BLaER1 treated with 17β-estradiol and CSF1 and Interleukin-3, amounts not matched to agents 10 nM and 100 nM (cell line): ENCODE results near the gene PTS.

Experiments used
- H3K27ac ChIP-seq, 11 experiments: shearing (Covaris generic); formaldehyde crosslinking; 2 replicates each; pipeline ENCODE4 v1.8.1; 2022
- H3K27me3 ChIP-seq, 11 experiments: shearing (Covaris generic); formaldehyde crosslinking; 2 replicates each; pipeline ENCODE4 v1.8.1; 2022
- H3K36me3 ChIP-seq, 11 experiments: shearing (Covaris generic); formaldehyde crosslinking; 2 replicates each; pipeline ENCODE4 v1.8.1; 2022
- H3K4me1 ChIP-seq, 10 experiments: shearing (Covaris generic); formaldehyde crosslinking; 2 replicates each; pipeline ENCODE4 v1.8.1; 2022
- H3K4me2 ChIP-seq, 11 experiments: shearing (Covaris generic); formaldehyde crosslinking; 2 replicates each; pipeline ENCODE4 v1.8.1; 2022
- H3K4me3 ChIP-seq, 10 experiments: shearing (Covaris generic); formaldehyde crosslinking; 2 replicates each; pipeline ENCODE4 v1.8.1; 2022
- H3K9ac ChIP-seq, 11 experiments: shearing (Covaris generic); formaldehyde crosslinking; 2 replicates each; pipeline ENCODE4 v1.8.1; 2022
- H3K9me3 ChIP-seq, 11 experiments: shearing (Covaris generic); formaldehyde crosslinking; replicated peaks in 1 of 11; 2 replicates each; pipeline ENCODE4 v1.8.1; 2022
- H4K20me1 ChIP-seq, 11 experiments: shearing (Covaris generic); formaldehyde crosslinking; 2 replicates each; pipeline ENCODE4 v1.8.1; 2022
- Cebpa-rat ChIP-seq, 11 experiments: shearing (Covaris generic); IDR thresholded peaks; 2 replicates each; pipeline ENCODE4 v1.8.1; 2022

Gene PTS

DNA sequence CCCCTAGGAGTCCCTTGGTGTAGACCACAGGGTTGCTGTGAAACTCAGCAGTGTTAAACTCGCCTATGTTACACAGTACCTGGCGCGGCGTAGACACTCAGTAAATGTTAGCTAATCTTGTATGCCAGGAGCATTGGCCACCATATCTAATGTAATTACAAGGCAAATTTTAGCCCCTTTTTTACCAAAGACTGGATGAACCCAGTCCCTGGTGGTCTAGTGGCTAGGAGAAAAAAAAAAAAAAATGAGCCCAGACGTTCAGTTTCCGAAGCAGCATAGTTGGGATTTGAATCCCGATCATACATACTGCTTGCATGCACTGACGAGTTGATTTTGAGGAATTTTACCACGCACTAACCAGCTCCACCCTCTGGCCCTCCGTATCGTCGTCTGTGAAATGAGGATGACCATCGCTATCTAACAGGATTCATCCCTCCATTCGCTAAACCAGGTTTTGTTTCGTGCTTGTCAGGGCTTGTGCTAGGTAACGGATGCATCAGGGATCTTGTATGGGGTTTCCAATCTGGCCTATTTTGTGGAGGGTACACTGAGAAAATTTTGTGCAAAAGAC, 688 bp downstream of the PTS start:
- Histone ChIP-seq H4K20me1 (peaks cover 0 to 36% (median 0%) of the 10 kb centered on the region in 11 experiments; a peak in 6 of 22 replicates), H3K27ac (peak overlapping the region; percentile 82 to 92 (median 90)), H3K27me3 (no peaks in the 10 kb centered on the region), H3K9me3 (no peaks in the 10 kb centered on the region), H3K4me1 (peaks cover 14 to 17% (median 15%) of the 10 kb centered on the region in 10 experiments), H3K4me3 (peak overlapping the region; percentile 67 to 89 (median 82)), H3K9ac (peak overlapping the region; percentile 86 to 91 (median 88)), H3K4me2 (peak overlapping the region; percentile 90 to 98 (median 96)), H3K36me3 (peaks cover 29 to 39% (median 33%) of the 10 kb centered on the region in 11 experiments)
- no peak for TF ChIP-seq Cebpa-rat (IDR thresholded peaks at IDR 0.05)

DNA sequence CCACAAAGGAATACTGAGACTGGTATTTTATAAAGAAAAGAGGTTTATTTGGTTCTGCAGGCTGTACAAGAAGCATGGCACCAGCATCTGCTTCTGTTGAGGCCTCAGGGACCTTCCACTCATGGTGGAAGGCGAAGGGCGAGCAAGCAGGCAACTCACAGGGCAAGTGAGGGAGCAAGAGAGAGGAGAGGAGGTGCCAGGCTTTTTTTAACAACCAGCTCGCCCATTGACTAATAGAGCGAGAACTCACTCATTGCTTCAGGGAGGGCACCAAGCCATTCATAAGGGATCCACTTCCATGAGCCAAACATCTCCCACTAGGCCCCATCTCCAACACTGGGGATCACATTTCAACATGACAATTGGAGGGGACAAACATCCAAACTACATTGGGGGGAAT, 1.2 kb downstream of the PTS start:
- peak overlapping the region; percentile 67 to 89 (median 82) for H3K4me3 ChIP-seq
- H3K36me3 ChIP-seq: peaks cover 29 to 45% (median 38%) of the 10 kb centered on the region in 11 experiments
- H3K27me3 ChIP-seq: no peaks in the 10 kb centered on the region
- peak overlapping the region; percentile 90 to 98 (median 96) for H3K4me2 ChIP-seq
- TF ChIP-seq Cebpa-rat (IDR thresholded peaks at IDR 0.05): no peak
- peak overlapping the region in 2 of 11 experiments; percentile 89 to 92; a peak in 1 of 22 replicates for H3K27ac ChIP-seq
- H3K4me1 ChIP-seq: peaks cover 14 to 17% (median 15%) of the 10 kb centered on the region in 10 experiments
- peaks cover 0 to 36% (median 0%) of the 10 kb centered on the region in 11 experiments; a peak in 6 of 22 replicates for H4K20me1 ChIP-seq
- H3K9ac ChIP-seq: peak overlapping the region; percentile 86 to 91 (median 88)
- H3K9me3 ChIP-seq: no peaks in the 10 kb centered on the region

DNA sequence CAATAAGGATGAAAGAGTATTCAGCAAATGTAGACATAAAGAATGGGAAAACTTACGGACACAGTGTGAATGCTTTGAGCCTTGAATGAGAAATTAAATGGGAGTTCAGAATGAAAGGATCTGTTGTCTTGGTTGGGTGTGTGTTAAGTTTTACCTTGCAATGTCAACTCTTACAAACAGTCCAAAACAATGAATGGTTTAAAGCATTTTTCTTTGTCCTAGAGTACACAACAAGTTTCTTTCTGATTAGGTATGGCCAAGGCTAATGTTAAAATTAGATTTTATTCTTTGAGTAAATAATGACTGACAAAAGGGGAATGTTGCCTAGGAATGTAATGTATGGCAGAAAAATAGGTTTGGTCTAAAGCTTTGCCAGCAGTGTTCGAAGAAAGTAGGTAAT, 2.5 kb downstream of the PTS start:
- H3K4me3 ChIP-seq: no peak overlapping the region
- no peak overlapping the region for H3K9ac ChIP-seq
- H3K9me3 ChIP-seq: no peaks in the 10 kb centered on the region
- no peak for TF ChIP-seq Cebpa-rat (IDR thresholded peaks at IDR 0.05)
- no peak overlapping the region for H3K27ac ChIP-seq
- peak overlapping the region in 1 of 11 experiments; percentile 90; a peak in 2 of 22 replicates for H3K4me2 ChIP-seq
- no peaks in the 10 kb centered on the region for H3K27me3 ChIP-seq
- peaks cover 14 to 17% (median 15%) of the 10 kb centered on the region in 10 experiments for H3K4me1 ChIP-seq
- H4K20me1 ChIP-seq: peaks cover 0 to 36% (median 0%) of the 10 kb centered on the region in 11 experiments; a peak in 6 of 22 replicates
- H3K36me3 ChIP-seq: peaks cover 32 to 57% (median 50%) of the 10 kb centered on the region in 11 experiments

GRCh38 chr11:112229159-112229558, 2.9 kb downstream of the PTS start:
- H4K20me1 ChIP-seq: peaks cover 0 to 36% (median 0%) of the 10 kb centered on the region in 11 experiments; a peak in 6 of 22 replicates
- H3K9me3 ChIP-seq: no peaks in the 10 kb centered on the region
- H3K4me2 ChIP-seq: no peak overlapping the region
- peaks cover 14 to 17% (median 15%) of the 10 kb centered on the region in 10 experiments for H3K4me1 ChIP-seq
- H3K36me3 ChIP-seq: peaks cover 36 to 62% (median 54%) of the 10 kb centered on the region in 11 experiments
- no peak overlapping the region for H3K9ac ChIP-seq
- H3K4me3 ChIP-seq: no peak overlapping the region
- no peaks in the 10 kb centered on the region for H3K27me3 ChIP-seq
- no peak for TF ChIP-seq Cebpa-rat (IDR thresholded peaks at IDR 0.05)
- H3K27ac ChIP-seq: no peak overlapping the region

DNA sequence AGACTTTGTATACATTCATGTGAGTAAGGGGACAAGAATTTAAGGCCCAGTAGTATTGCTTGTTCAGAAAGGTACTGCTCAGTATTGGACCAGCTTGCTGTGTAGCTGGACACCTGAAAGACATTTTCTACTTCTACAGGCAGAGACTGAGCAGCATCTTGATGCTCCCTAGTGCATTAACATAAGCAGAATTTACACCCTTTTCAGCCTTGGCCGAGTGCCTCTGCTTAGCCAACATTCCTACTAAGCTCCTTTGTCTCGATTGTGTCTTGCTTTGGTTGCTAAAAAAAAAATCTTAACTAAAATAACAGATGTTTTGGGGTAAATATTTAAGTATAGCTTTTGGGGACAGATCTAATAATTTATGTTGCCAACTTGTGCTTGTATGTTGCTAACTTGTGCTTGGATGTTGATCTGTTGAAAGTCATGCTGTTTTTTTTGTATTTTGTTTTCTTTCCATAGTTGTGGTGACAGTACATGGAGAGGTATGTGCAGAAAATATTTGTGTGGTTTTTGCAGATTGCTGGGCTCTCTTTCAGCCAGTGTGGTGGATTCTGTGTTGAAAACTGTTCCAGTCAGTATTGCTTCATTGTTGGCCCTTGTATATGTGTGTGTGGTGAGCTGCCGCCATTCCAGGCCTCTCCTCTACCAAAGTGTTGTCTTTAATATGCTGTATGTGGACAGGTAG, 3.7 kb downstream of the PTS start:
- no peak for TF ChIP-seq Cebpa-rat (IDR thresholded peaks at IDR 0.05)
- peaks cover 14 to 17% (median 15%) of the 10 kb centered on the region in 10 experiments for H3K4me1 ChIP-seq
- no peak overlapping the region for H3K9ac ChIP-seq
- peaks cover 0 to 36% (median 0%) of the 10 kb centered on the region in 11 experiments; a peak in 6 of 22 replicates for H4K20me1 ChIP-seq
- no peak overlapping the region for H3K27ac ChIP-seq
- no peak overlapping the region for H3K4me2 ChIP-seq
- no peaks in the 10 kb centered on the region for H3K9me3 ChIP-seq
- H3K27me3 ChIP-seq: no peaks in the 10 kb centered on the region
- peaks cover 42 to 69% (median 59%) of the 10 kb centered on the region in 11 experiments for H3K36me3 ChIP-seq
- no peak overlapping the region for H3K4me3 ChIP-seq

- no peaks in the 10 kb centered on the region for H3K9me3 ChIP-seq
- peaks cover 0 to 38% (median 0%) of the 10 kb centered on the region in 11 experiments; a peak in 6 of 22 replicates for H4K20me1 ChIP-seq
- no peak for TF ChIP-seq Cebpa-rat (IDR thresholded peaks at IDR 0.05)
- H3K36me3 ChIP-seq: peaks cover 62 to 87% (median 80%) of the 10 kb centered on the region in 11 experiments
- H3K4me1 ChIP-seq: peaks cover 9 to 17% (median 15%) of the 10 kb centered on the region in 10 experiments
- H3K9ac ChIP-seq: 0 out of 22 replicates have a peak overlapping the region, but pooled peaks of 1 of the 11 experiments have one; percentile 5
- no peak overlapping the region for H3K4me3 ChIP-seq
- no peak overlapping the region for H3K27ac ChIP-seq
- no peaks in the 10 kb centered on the region for H3K27me3 ChIP-seq
- no peak overlapping the region for H3K4me2 ChIP-seq
Observed at GRCh38 chr11:112231952-112232351, 5.7 kb downstream of the PTS start.

GRCh38 chr11:112235750-112236390, 9.6 kb downstream of the PTS start:
- Histone ChIP-seq H3K27ac (no peak overlapping the region), H3K36me3 (peaks cover 72 to 97% (median 91%) of the 10 kb centered on the region in 11 experiments), H3K9ac (no peak overlapping the region), H3K9me3 (no peaks in the 10 kb centered on the region), H3K4me3 (no peak overlapping the region), H3K4me2 (no peak overlapping the region), H3K4me1 (no peaks in the 10 kb centered on the region), H3K27me3 (no peaks in the 10 kb centered on the region), H4K20me1 (peaks cover 0 to 13% (median 0%) of the 10 kb centered on the region in 11 experiments; a peak in 2 of 22 replicates)
- no peak for TF ChIP-seq Cebpa-rat (IDR thresholded peaks at IDR 0.05)

- peaks cover 83 to 100% (median 95%) of the 10 kb centered on the region in 11 experiments for H3K36me3 ChIP-seq
- no peak for TF ChIP-seq Cebpa-rat (IDR thresholded peaks at IDR 0.05)
- no peaks in the 10 kb centered on the region for H3K27me3 ChIP-seq
- H3K9me3 ChIP-seq: peaks cover 0 to 4% (median 0%) of the 10 kb centered on the region in 11 experiments; a peak in 2 of 22 replicates
- no peak overlapping the region for H3K4me2 ChIP-seq
- no peak overlapping the region for H3K27ac ChIP-seq
- H3K9ac ChIP-seq: no peak overlapping the region
- no peaks in the 10 kb centered on the region for H3K4me1 ChIP-seq
- no peak overlapping the region for H3K4me3 ChIP-seq
- peaks cover 0 to 8% (median 0%) of the 10 kb centered on the region in 11 experiments; a peak in 1 of 22 replicates for H4K20me1 ChIP-seq
Observed at GRCh38 chr11:112237451-112237850, 11.2 kb downstream of the PTS start.

DNA sequence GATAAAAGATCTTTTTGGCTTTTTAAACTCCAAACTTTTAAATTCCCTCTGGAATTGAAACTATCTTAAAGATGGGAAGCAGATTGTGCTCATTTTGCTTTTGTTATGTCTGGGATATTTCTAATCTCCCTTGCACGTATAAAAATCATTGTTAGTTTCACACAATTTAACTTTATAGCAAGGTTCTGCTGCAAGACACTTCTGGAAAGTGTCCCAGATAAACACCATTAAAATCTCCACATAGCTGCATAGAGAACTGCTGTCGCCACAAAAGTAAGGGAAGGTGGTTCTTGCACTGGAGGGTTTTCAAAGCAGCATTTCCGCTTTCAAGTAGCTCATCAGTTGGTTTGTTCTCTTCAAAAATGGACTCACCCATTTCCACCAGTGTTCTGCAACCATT, 11.8 kb downstream of the PTS start:
- Histone ChIP-seq H3K9me3 (peaks cover 0 to 7% (median 0%) of the 10 kb centered on the region in 11 experiments; a peak in 2 of 22 replicates), H3K27me3 (no peaks in the 10 kb centered on the region), H3K4me3 (no peak overlapping the region), H4K20me1 (peaks cover 0 to 8% (median 0%) of the 10 kb centered on the region in 11 experiments; a peak in 1 of 22 replicates), H3K36me3 (peaks cover 83 to 100% (median 94%) of the 10 kb centered on the region in 11 experiments), H3K27ac (no peak overlapping the region), H3K4me1 (no peaks in the 10 kb centered on the region), H3K4me2 (no peak overlapping the region), H3K9ac (no peak overlapping the region)
- TF ChIP-seq Cebpa-rat (IDR thresholded peaks at IDR 0.05): no peak
